Measurements from ENCODE around the gene PCDHGA3. TPM values are rescaled to one million over a fixed set of nuclear protein-coding genes. Genes with fewer than 3 reads are reported as not detected.
A peak's percentile ranks its signal among the peaks of the same experiment; 100 is the strongest.
"Not testable (repeated sequence)": the region's sequence is repeated elsewhere in the genome, so short reads cannot be mapped to it uniquely, and the experiment has no call there.

PCDHGA3 gene
- total RNA-seq, 4 donors from 2014 or later: 3.0 to 4.7 (median 4.1) TPM

DNA sequence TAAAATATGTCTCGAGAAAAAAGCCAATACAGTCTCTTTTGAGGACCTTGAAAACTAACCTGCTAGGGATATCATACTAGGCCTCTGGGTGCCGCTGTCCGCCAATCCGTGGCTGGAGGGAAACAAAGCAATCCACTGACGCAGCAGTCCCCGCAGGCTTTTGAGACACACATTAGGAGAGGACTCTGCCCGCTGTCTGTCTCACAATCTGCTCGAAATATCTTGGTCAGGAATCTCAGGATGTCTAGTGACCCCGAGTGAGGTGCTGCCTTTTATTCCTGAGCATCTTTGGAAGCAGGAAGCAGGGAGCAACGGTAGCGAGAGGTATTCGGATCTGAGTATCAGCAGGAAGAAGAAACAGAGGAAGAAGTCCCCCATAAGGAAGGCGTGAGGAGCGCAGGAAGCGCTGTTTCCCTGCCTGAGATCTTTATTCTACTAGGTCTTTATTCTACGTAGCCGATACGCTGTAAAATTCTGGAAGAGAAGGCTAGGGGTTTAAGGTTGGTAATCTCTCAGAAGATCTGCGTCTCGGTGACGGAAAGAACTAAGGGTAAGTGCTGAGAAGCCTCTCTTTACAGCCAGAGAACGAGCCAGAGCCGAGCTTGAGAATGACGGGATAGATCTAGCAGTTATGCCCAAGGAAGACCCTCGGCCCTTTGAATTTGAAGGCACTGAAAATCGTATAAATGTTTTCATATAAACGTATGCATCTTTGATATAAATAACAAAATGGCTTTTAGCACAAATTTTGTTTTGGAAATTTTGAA lies 17.4 kb upstream of the PCDHGA3 start:
- 12 to 14% methylated on average over 27 of the region's 27 CpGs for WGBS, 2 donors
- no peaks in the 10 kb centered on the region for H3K27me3 ChIP-seq
- H3K9me3 ChIP-seq: no peaks in the 10 kb centered on the region
- peak overlapping the region in 2 of 3 donors; percentile 6 to 27 for H3K4me3 ChIP-seq (replicated peaks in 1 of 3)
- no peaks in the 10 kb centered on the region for H3K36me3 ChIP-seq
- no peak overlapping the region for H3K27ac ChIP-seq
- TF ChIP-seq POLR2A (IDR thresholded peaks at IDR 0.05): peak in 1 of 2 donors; percentile 22
- TF ChIP-seq, protein P1, sequence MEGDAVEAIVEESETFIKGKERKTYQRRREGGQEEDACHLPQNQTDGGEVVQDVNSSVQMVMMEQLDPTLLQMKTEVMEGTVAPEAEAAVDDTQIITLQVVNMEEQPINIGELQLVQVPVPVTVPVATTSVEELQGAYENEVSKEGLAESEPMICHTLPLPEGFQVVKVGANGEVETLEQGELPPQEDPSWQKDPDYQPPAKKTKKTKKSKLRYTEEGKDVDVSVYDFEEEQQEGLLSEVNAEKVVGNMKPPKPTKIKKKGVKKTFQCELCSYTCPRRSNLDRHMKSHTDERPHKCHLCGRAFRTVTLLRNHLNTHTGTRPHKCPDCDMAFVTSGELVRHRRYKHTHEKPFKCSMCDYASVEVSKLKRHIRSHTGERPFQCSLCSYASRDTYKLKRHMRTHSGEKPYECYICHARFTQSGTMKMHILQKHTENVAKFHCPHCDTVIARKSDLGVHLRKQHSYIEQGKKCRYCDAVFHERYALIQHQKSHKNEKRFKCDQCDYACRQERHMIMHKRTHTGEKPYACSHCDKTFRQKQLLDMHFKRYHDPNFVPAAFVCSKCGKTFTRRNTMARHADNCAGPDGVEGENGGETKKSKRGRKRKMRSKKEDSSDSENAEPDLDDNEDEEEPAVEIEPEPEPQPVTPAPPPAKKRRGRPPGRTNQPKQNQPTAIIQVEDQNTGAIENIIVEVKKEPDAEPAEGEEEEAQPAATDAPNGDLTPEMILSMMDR (IDR thresholded peaks at IDR 0.05): peak in 5 of 6 experiments; percentile 10 to 50 (median 39)
- DNase-seq: peak; percentile 57 to 66
- intact Hi-C loops (cut with DNase I): no loop called here
- peaks cover 0 to 2% of the 10 kb centered on the region in 2 donors for H3K4me1 ChIP-seq

DNA sequence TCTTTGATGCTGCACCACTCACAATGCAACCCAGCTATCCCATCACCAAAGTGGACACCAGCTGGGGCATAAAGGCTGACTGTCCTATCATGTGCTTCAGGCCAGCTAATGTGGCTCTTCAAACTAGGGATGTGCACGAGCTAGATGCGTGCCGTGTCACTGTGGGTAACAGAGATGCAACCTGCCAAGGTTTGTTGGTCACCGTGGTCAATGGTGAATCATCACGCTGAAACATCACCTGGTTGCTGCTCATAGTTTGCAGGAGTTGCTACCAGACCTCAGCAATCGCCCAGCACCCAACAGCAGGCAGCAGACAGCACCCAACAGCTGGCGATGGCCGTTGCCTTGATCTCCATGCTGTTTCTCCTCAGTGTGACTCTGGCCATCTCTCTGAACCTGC lies 15.4 kb upstream of the PCDHGA3 start:
- Histone ChIP-seq H3K27me3 (no peaks in the 10 kb centered on the region), H3K4me1 (no peaks in the 10 kb centered on the region), H3K4me3 (replicated peaks in 1 of 3) (no peak overlapping the region), H3K27ac (no peak overlapping the region), H3K9me3 (no peaks in the 10 kb centered on the region), H3K36me3 (no peaks in the 10 kb centered on the region)
- 72 to 86% methylated on average over 2 to 8 of the region's 8 CpGs for WGBS, 2 donors
- DNase-seq: no peak
- intact Hi-C loops (cut with DNase I): no loop called here
- TF ChIP-seq, protein P1 (IDR thresholded peaks at IDR 0.05): no peak
- no peak for TF ChIP-seq POLR2A (IDR thresholded peaks at IDR 0.05)

DNA sequence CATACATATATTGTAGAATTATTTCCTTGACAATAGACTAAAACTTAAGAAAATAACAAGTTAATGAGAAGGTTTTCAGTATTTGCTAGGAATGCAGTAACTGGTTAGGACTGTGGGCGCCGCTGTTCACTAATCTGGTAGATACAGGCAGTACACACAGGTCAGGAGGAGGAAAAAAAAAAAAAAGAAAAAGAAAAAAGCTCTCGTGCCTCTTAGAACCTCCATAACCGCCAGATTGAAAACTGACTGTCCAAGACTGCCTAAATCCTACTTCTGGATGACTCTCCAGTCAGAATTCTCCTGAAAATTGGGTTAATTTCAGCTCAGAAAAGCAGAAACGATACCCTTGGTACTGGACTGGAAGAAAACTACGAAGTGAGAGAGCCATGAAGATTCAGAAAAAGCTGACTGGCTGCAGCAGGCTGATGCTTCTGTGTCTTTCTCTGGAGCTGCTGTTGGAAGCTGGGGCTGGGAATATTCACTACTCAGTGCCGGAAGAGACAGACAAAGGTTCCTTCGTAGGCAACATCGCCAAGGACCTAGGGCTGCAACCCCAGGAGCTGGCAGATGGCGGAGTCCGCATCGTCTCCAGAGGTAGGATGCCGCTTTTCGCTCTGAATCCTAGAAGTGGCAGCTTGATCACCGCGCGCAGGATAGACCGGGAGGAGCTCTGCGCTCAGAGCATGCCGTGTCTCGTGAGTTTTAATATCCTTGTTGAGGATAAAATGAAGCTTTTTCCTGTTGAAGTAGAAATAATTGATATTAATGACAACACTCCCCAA lies 13.1 kb upstream of the PCDHGA3 start, which contains the start of gene PCDHGA1:
TSS of gene PCDHGA1 (plus strand) at position 216 of the 782 bp plus-strand sequence.
- Histone ChIP-seq H3K9me3 (no peaks in the 10 kb centered on the region), H3K36me3 (no peaks in the 10 kb centered on the region), H3K4me3 (replicated peaks in 1 of 3) (no peak within 1 kb of the TSS), H3K27ac (no peak within 1 kb of the TSS), H3K4me1 (no peaks in the 10 kb centered on the region), H3K27me3 (no peaks in the 10 kb centered on the region)
- intact Hi-C loops (cut with DNase I): no loop called here
- TF ChIP-seq POLR2A (IDR thresholded peaks at IDR 0.05): no peak
- TF ChIP-seq, protein P1 (IDR thresholded peaks at IDR 0.05): peak in 2 of 6 experiments; percentile 16 to 17
- DNase-seq: no peak
- 19 to 28% methylated on average over 21 of the region's 21 CpGs for WGBS, 2 donors

- H3K9me3 ChIP-seq; H3K27me3 ChIP-seq; intact Hi-C loops (cut with DNase I); DNase-seq; H3K4me1 ChIP-seq; H3K36me3 ChIP-seq; H3K4me3 ChIP-seq (replicated peaks in 1 of 3); H3K27ac ChIP-seq: not testable (repeated sequence)
- 29 to 45% methylated on average over 13 to 28 of the region's 39 CpGs for WGBS, 2 donors
Measured at GRCh38 chr5:141332571-141332970, 11.1 kb upstream of the PCDHGA3 start.

DNA sequence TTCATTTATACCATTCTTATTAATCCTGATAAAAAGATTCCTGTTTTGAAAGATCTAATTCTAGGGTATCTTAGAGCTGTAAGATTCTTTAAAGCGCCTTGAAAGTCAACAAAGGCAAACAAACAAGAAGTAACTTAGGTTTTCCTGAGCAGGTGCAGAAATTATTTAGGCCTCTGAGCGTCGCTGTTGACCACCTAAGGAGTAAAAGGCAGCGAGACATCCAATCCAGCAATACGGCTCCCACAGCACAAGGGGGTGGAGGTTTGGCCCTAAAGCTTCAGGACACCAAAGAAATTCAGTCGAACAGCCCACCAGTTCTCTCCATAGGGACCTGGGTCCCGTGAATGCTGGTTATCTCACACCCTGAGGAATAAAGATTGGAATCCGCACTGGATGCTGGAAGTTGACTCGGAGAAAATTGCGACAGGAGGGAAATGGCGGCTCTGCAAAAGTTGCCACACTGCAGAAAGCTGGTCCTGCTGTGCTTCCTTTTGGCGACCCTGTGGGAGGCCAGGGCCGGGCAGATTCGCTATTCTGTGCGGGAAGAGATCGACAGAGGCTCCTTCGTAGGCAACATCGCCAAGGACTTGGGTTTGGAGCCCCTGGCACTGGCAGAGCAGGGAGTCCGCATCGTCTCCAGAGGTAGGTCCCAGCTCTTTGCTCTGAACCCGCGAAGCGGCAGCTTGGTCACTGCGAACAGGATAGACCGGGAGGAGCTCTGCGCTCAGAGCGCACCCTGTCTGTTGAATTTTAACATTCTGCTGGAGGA lies 4.9 kb upstream of the PCDHGA3 start, which contains the start of gene PCDHGA2:
TSS of gene PCDHGA2 (plus strand) at position 223 of the 769 bp plus-strand sequence.
- intact Hi-C loops (cut with DNase I): no loop called here
- Histone ChIP-seq H3K27ac (no peak within 1 kb of the TSS), H3K27me3 (no peaks in the 10 kb centered on the region), H3K4me3 (replicated peaks in 1 of 3) (peak within 1 kb of the TSS in 1 of 3 donors; percentile 16), H3K36me3 (no peaks in the 10 kb centered on the region), H3K4me1 (no peaks in the 10 kb centered on the region), H3K9me3 (no peaks in the 10 kb centered on the region)
- TF ChIP-seq, protein P1 (IDR thresholded peaks at IDR 0.05): peak in 4 of 6 experiments; percentile 26 to 42 (median 40)
- TF ChIP-seq POLR2A (IDR thresholded peaks at IDR 0.05): no peak
- 8 to 15% methylated on average over 10 to 24 of the region's 27 CpGs for WGBS, 2 donors
- DNase-seq: peak in 1 of 2 donors; percentile 21

DNA sequence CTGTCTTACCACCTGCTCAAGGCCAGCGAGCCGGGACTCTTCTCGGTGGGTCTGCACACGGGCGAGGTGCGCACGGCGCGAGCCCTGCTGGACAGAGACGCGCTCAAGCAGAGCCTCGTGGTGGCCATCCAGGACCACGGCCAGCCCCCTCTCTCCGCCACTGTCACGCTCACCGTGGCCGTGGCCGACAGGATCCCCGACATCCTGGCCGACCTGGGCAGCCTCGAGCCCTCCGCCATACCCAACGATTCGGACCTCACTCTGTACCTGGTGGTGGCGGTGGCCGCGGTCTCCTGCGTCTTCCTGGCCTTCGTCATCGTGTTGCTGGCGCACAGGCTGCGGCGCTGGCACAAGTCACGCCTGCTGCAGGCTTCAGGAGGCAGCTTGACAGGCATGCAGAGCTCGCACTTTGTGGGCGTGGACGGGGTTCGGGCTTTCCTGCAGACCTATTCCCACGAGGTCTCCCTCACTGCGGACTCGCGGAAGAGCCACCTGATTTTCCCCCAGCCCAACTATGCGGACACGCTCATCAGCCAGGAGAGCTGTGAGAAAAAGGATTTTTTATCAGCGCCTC lies 2.8 kb upstream of the PCDHGA3 start:
- H3K9me3 ChIP-seq; H3K27me3 ChIP-seq; intact Hi-C loops (cut with DNase I); H3K4me3 ChIP-seq (replicated peaks in 1 of 3); H3K4me1 ChIP-seq; H3K27ac ChIP-seq; H3K36me3 ChIP-seq; DNase-seq: not testable (repeated sequence)
- 38 to 71% methylated on average over 6 to 22 of the region's 45 CpGs for WGBS, 2 donors

All from thyroid gland (tissue), 4 donors.